GM12891 (cell line): ENCODE results near the gene CBLN1.

Source experiments
- DNase-seq: peaks from one replicate; pipeline ENCODE4 v3.0.0; 2011; ENCODE audit warnings: low spot score; ENCODE audit not compliant: insufficient read length
- FAIRE-seq: peaks from 2 replicates; lab custom pipeline; 2011; peaks lifted over from hg19 to GRCh38; lab: Jason Lieb, UNC
- PAX5 ChIP-seq: IDR thresholded peaks from 2 replicates; pipeline ENCODE4 v1.6.1; 2011; ENCODE audit warnings: low read length, moderate library complexity, mild to moderate bottlenecking; ENCODE audit not compliant: insufficient read depth, severe bottlenecking
- POLR2A ChIP-seq: IDR thresholded peaks from 2 replicates; pipeline ENCODE4 v1.6.1; 2011; ENCODE audit warnings: low read depth, low read length, control low read depth
- POLR2AphosphoS5 ChIP-seq: IDR thresholded peaks from 2 replicates; pipeline ENCODE4 v1.6.1; 2011; ENCODE audit warnings: low read depth, low read length, control low read depth
- POU2F2 ChIP-seq: IDR thresholded peaks from 2 replicates; pipeline ENCODE4 v1.6.1; 2011; ENCODE audit warnings: low read depth, mild to moderate bottlenecking, control low read depth, low read length, moderate library complexity
- SPI1 ChIP-seq: IDR thresholded peaks from 2 replicates; pipeline ENCODE4 v1.6.1; 2011; ENCODE audit warnings: low read depth, low read length, control low read depth
- TAF1 ChIP-seq: IDR thresholded peaks from 2 replicates; pipeline ENCODE4 v1.6.1; 2011; ENCODE audit warnings: low read depth, low read length, control low read depth

Gene CBLN1

DNA sequence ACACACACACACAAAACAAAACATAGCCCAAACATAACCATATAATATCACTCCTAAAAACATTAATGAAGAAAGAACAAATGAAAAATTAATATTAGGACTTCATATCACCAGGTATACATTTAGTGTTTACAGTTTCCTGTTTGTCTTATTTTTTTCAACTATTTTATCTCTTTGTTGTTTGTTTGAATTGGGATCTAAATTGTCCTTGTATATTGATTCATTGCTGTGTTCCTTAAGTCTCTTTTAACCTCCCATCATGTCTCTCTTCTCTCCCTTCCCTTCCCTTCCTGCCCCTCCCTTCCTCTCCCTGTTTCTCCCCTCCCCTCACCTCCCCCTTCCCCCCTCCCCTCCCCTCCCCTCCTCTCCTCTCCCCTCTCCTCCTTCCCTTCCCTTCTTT, 23.8 kb upstream of the CBLN1 start:
- DNase-seq (no peak), FAIRE-seq (no peak)
- TF ChIP-seq TAF1 (no peak), SPI1 (no peak), POLR2AphosphoS5 (no peak), PAX5 (no peak), POLR2A (no peak), POU2F2 (no peak)

DNA sequence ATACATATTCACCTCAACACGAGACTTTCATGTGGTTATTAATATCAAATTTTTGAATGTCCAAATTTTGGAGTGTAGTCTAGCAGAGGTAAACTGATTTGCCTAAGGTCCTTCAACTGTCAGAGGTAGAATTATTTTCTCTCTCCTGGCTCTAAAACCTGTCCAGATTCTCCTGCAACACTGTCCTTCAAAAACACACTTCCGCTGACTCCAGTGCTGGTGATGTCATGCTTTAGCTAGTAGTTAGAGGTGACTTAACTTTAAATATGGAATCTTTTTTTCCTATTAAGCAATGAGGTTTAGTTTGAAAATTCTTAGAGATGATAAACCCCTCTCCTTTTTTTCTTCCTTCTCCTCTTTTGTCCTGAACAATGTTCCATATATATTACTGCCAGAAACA, 10.8 kb upstream of the CBLN1 start:
- FAIRE-seq (no peak), DNase-seq (no peak)

DNA sequence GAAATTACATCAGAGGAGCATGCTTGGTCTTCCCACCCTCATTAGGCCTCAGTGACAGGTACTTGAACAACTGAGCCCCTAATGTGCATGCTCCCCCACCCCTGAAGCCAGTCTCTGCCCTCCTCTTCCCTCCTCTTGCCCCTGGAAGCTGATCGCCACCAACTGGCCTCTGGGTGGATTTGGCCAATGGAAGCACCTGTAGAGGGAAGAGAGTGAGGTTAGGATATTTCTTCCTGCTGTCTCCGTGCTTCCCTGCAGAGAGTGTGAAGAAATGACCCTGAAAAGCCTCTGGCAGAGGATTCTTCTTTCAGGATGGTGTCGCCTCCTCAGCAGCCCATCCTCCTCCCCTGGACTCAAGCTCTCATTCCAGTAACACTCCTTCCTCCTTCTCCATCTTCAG, 5.9 kb upstream of the CBLN1 start:
- DNase-seq: no peak
- no peak for FAIRE-seq
- TF ChIP-seq POLR2AphosphoS5 (no peak), TAF1 (no peak), POU2F2 (no peak), POLR2A (no peak), PAX5 (no peak)

More for the DNA sequence above, 10.8 kb upstream of the CBLN1 start:
- TF ChIP-seq SPI1 (no peak), POLR2A (no peak), POLR2AphosphoS5 (no peak), TAF1 (no peak), POU2F2 (no peak), PAX5 (no peak)

DNA sequence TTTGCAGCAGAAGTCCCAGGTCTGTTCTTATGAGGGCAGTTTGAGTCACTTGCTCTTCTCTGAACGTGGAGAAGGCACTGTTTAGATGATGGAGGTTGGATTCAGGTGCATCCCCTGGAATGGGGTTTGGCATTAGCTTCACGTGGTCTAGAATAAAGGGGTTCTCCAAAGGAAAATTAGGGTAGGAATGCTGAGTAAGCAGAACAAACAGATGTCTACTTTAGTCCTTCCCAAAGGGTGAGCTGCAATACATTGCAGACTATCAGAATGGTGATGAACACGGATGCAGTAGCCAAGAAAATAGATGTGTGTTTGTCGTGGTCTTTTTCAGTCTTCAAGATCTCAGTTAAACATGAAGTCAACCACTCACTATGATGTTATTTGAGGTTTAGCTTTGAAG, 3.3 kb upstream of the CBLN1 start:
- DNase-seq (no peak), FAIRE-seq (no peak)
- TF ChIP-seq PAX5: no peak
- TF ChIP-seq SPI1: no peak
- TF ChIP-seq POLR2AphosphoS5: no peak
- no peak for TF ChIP-seq POU2F2
- no peak for TF ChIP-seq POLR2A
- TF ChIP-seq TAF1: no peak

DNA sequence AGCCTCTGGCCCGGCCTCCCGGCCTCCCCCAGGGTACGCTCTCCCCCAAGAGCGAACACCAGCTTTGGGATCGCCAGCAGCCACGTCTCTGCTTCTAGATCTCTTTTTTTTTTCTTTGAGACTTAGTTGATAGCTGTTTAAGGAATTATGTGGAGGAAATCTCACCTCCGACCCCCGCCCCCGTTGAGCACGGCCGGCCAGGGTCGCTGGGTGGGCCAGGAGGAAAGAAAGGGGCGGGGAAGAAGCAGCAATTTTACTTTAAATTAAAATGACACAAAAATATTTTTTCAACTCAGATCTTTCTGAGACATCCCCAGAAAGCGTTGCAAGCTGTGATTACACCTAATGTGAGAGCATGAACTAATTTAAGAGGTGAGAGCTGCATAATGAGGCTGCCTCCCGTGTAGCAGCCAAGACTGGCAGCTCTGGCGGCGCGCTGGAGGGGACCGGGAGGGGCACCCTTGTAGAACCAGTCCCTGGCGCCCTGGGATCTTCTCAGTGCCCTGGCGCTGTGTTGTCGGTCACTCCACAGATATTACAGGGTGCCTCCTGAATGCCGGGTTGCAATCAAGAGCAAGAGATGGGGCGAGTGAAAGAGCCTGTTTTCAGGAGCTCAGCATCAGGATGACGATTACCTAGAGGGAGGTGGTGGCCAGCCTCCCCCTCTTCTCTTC, 1.9 kb upstream of the CBLN1 start:
- TF ChIP-seq POU2F2 (no peak), POLR2AphosphoS5 (no peak), PAX5 (no peak), POLR2A (no peak), SPI1 (no peak), TAF1 (no peak)
- DNase-seq: no peak
- no peak for FAIRE-seq

DNA sequence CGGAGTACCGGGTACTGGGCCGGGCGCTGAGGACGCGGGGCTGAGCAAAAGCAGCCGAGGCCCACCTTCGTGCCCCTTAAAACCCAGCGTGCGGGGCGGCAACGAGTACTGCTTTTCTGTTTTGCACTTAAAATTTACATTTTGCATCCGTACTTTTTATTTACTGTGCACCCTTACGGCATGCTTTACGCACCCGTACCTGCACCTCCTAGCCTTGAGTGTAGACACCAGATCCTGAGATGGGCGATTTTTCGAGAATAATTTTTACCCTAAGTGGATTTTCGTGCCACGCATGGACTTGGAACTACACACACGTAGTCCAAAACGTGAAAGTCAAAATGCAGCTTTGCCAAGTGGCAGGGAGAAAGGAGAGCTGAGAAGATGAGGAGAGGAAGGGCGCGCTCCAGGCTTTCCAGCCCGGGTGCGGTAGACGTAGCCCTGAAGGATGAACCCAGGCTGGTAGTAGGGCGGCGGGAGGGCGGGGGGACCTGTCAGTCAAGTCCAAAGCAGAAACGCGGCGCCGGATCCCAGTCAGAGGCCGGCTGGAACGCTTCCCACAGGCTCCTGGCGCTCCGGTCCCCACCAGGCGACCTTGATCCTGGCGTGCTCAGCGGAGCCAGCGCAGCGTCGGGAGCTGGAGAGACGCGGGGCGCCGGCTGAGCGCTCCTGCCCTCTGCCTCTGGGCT, 1.2 kb upstream of the CBLN1 start:
- FAIRE-seq: no peak
- TF ChIP-seq TAF1 (no peak), POLR2AphosphoS5 (no peak), SPI1 (no peak), POLR2A (no peak), PAX5 (no peak), POU2F2 (no peak)
- no peak for DNase-seq

DNA sequence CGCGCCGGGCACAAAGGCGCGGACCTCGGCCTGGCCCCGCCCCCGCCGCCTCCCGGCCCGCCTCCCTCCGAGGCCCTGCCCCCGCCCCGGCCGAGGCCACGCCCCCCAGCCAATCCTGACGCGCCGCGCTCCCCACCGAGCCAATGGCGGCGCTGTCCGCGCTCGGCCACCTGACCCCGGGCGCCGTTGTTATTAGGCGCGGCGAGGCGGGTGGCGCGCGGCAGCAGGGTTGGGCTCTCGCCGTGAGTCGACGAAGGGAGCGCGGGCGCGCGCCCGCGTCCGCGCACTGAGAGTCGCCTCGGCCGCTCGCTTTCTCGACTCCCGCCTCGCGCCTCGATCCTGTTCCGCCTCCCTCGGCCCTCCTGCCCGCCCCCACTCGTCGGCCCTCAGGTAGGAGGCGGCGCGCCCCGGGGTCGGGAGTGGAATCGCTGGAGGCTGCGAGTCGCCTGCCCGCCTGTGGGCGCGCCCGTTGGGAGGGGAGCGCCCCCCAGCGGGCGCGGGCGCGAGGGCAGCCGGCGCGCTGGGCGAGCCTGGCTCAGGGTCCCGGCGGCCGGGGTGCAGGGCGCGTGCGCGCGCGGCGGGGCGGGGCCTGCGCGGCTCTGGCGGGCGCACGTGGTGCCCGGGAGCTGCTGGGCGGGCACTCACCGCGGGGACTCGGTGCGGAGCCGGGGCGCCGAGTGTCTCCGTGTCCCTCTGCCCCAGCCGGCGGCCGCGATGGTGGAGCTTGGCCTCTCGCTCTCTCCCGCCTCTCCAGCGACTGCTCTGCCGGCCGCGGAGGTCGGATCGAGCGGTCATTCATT, 405 bp upstream of the CBLN1 start:
- TF ChIP-seq POLR2A (no peak), SPI1 (no peak), PAX5 (no peak)
- DNase-seq (peak; percentile 84), FAIRE-seq (no peak)

DNA sequence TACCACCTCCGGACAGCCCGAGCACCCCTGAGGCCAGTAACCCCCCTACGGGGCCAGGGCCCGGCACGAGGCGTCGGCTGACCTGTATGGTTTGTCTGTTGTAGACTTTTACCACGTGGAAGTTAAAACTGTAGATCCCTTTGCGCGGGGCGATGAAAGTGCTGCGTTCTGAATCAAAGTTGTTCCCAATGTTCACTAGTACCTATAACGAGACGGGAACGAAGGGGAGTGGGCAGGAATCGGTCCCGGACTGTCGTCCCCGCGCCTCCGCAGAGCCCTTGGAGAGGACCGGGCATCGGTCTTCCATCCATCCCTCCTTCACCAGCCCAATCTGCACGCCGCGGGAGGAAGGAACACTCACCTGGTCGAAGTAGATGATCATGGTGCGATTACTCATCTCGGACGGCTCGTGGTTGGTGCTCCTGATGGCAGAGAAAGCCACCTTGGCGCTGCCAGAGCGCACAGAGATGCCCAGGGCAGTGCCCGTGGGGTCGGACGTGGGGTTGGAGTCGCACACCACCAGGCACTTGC, 732 bp downstream of the CBLN1 start:
- TF ChIP-seq POU2F2 (no peak), PAX5 (no peak), POLR2A (no peak), SPI1 (no peak), TAF1 (no peak), POLR2AphosphoS5 (no peak)
- DNase-seq: no peak
- no peak for FAIRE-seq

DNA sequence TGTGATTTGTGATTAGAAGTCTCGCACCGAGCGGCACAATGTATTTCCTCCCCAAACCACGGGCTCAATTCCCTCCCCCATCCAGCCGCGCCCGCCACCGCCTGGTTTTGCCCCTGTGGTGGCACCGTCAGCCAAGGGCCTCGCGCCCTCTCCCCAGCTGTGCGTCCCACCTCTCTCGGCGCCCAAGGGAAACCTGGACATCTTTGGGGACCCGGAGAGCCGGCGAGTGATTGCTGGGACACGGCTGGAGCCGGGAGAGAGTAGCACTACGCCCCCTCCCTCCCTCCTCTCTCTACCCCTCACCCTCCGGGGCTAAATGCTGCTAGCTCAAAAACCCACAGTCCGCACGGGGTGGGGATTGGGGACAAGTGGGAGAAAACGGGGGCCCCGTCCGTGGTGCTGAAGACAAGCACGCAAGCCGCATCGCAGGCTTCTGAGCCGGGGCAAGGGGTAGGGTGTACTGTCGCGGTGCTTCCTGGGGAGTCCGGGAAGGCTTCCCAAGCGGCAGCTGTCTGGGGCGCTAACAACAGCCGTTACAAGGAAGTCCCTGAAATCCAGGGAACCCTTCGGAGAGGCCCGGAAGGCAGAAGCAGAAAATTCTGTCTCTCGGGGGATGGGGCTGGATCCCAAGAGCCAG, 1.4 kb downstream of the CBLN1 start:
- FAIRE-seq (no peak), DNase-seq (no peak)
- no peak for TF ChIP-seq SPI1
- TF ChIP-seq POLR2A: no peak
